Trophoblast cell (in vitro differentiated cells and primary cell): ENCODE results near the gene DHPS.

ENCODE experiments used
- DNase-seq, 2 donors: peaks; one replicate each; pipeline ENCODE4 v3.0.0-alpha.2; 2016
- H2AFZ ChIP-seq: 2 replicates; pipeline ENCODE4 v1.6.1; 2013; ENCODE audit warnings: low read length, moderate library complexity, mild to moderate bottlenecking; ENCODE audit not compliant: insufficient read depth, poor library complexity
- H2AK5ac ChIP-seq: 2 replicates; pipeline ENCODE4 v1.6.1; 2013; ENCODE audit warnings: mild to moderate bottlenecking, low read length
- H2BK120ac ChIP-seq: 2 replicates; pipeline ENCODE4 v1.6.1; 2013; ENCODE audit warnings: low read length, mild to moderate bottlenecking, moderate library complexity; ENCODE audit not compliant: insufficient read depth, poor library complexity
- H2BK12ac ChIP-seq: 2 replicates; pipeline ENCODE4 v1.6.1; 2013; ENCODE audit warnings: mild to moderate bottlenecking, low read length, moderate library complexity
- H2BK5ac ChIP-seq: 2 replicates; pipeline ENCODE4 v1.6.1; 2013; ENCODE audit warnings: low read length, low read depth, moderate library complexity, mild to moderate bottlenecking; ENCODE audit not compliant: poor library complexity
- H3K14ac ChIP-seq: 2 replicates; pipeline ENCODE4 v1.6.1; 2013; ENCODE audit warnings: mild to moderate bottlenecking, low read length
- H3K18ac ChIP-seq: 2 replicates; pipeline ENCODE4 v1.6.1; 2013; ENCODE audit warnings: mild to moderate bottlenecking, low read length
- H3K23ac ChIP-seq: 2 replicates; pipeline ENCODE4 v1.6.1; 2013; ENCODE audit warnings: low read length
- H3K27ac ChIP-seq: 2 replicates; pipeline ENCODE4 v1.5.1; 2013; ENCODE audit warnings: low read depth, mild to moderate bottlenecking, inconsistent platforms, low read length, moderate library complexity
- H3K27me3 ChIP-seq: 2 replicates; pipeline ENCODE4 v1.6.1; 2013; ENCODE audit warnings: inconsistent platforms, mild to moderate bottlenecking, low read length, moderate library complexity; ENCODE audit not compliant: insufficient read depth
- H3K36me3 ChIP-seq, 2 experiments: 1 replicate in 1 of 2; 2 replicates in 1 of 2; pipeline ENCODE4 v1.6.1; 2013; ENCODE audit warnings: low read length in 2 of 2, mild to moderate bottlenecking in 2 of 2, moderate library complexity in 1 of 2; ENCODE audit not compliant: insufficient read depth in 2 of 2, control insufficient read depth in 1 of 2
- H3K4ac ChIP-seq: 2 replicates; pipeline ENCODE4 v1.6.1; 2013; ENCODE audit warnings: low read depth, mild to moderate bottlenecking, low read length, moderate library complexity
- H3K4me1 ChIP-seq, 2 experiments: 1 replicate in 1 of 2; 2 replicates in 1 of 2; pipeline ENCODE4 v1.6.1; 2013; ENCODE audit warnings: low read length in 2 of 2, mild to moderate bottlenecking in 2 of 2, moderate library complexity in 1 of 2; ENCODE audit not compliant: insufficient read depth in 2 of 2, control insufficient read depth in 1 of 2
- H3K4me2 ChIP-seq: 2 replicates; pipeline ENCODE4 v1.6.1; 2013; ENCODE audit warnings: inconsistent platforms, mild to moderate bottlenecking, low read length, moderate library complexity
- H3K4me3 ChIP-seq: 2 replicates; pipeline ENCODE4 v1.5.1; 2013; ENCODE audit warnings: mild to moderate bottlenecking, low read depth, low read length, inconsistent platforms
- H3K79me1 ChIP-seq: one replicate; pipeline ENCODE4 v1.6.1; 2013; ENCODE audit warnings: low read length
- H3K79me2 ChIP-seq: 2 replicates; pipeline ENCODE4 v1.6.1; 2013; ENCODE audit warnings: low read length, mild to moderate bottlenecking; ENCODE audit not compliant: control insufficient read depth, insufficient read depth, poor library complexity
- H3K9ac ChIP-seq: 2 replicates; pipeline ENCODE4 v1.6.1; 2013; ENCODE audit warnings: mild to moderate bottlenecking, low read length
- H3K9me3 ChIP-seq: 2 replicates; pipeline ENCODE4 v1.6.1; 2013; ENCODE audit warnings: low read depth, mild to moderate bottlenecking, control low read depth, inconsistent platforms, low read length; ENCODE audit not compliant: insufficient read depth
- H4K12ac ChIP-seq: 2 replicates; pipeline ENCODE4 v1.6.1; 2013; ENCODE audit warnings: low read depth, mild to moderate bottlenecking, low read length, moderate library complexity
- H4K8ac ChIP-seq: 2 replicates; pipeline ENCODE4 v1.6.1; 2013; ENCODE audit warnings: low read depth, mild to moderate bottlenecking, low read length, moderate library complexity
- H4K91ac ChIP-seq: one replicate; pipeline ENCODE4 v1.6.1; 2013; ENCODE audit warnings: low read depth, mild to moderate bottlenecking, low read length, moderate library complexity
- WGBS: extraction: QIAGEN DNeasy Blood & Tissue Kit; methylation state at CpG from one replicate; pipeline ENCODE4 v1.1.7; 2013; ENCODE audit warnings: missing lambda C conversion rate; ENCODE audit not compliant: insufficient read length, insufficient coverage; ENCODE audit errors: extremely low coverage; 5-methylcytosine and 5-hydroxymethylcytosine counted together

The DHPS gene

GRCh38 chr19:12666265-12667048 lies 15.2 kb downstream of the DHPS start, which contains the start of the genes MAN2B1 and WDR83:
TSS of gene MAN2B1 (minus strand) at chr19:12666742. CDS start at chr19:12666701, 41 bp downstream.
TSS of gene WDR83 (plus strand) at chr19:12666807. CDS start at chr19:12669791, 2,984 bp downstream.
- Histone ChIP-seq H2BK5ac (peak within 1 kb of the TSS; percentile 10), H3K79me1 (peaks cover 11% of the 10 kb centered on the region), H3K4me3 (peak within 1 kb of the TSS; percentile 86), H3K4me2 (peak within 1 kb of the TSS; percentile 75), H2AK5ac (no peak within 1 kb of the TSS), H3K36me3 (peaks cover 34 to 36% of the 10 kb centered on the region in 2 experiments), H4K8ac (peak within 1 kb of the TSS; percentile 69), H2AFZ (peak within 1 kb of the TSS; percentile 65), H4K12ac (peak within 1 kb of the TSS; percentile 32), H3K18ac (peak within 1 kb of the TSS; percentile 57), H3K9me3 (no peaks in the 10 kb centered on the region), H3K27me3 (no peaks in the 10 kb centered on the region), H3K9ac (peak within 1 kb of the TSS; percentile 84), H4K91ac (peak within 1 kb of the TSS; percentile 48), H3K79me2 (peaks cover 10% of the 10 kb centered on the region), H2BK12ac (no peak within 1 kb of the TSS), H3K4me1 (peaks cover 20 to 27% of the 10 kb centered on the region in 2 experiments), H3K4ac (peak within 1 kb of the TSS; percentile 4), H3K23ac (no peak within 1 kb of the TSS), H3K27ac (no peak within 1 kb of the TSS), H2BK120ac (no peak within 1 kb of the TSS), H3K14ac (peak within 1 kb of the TSS; percentile 63)
- peak; percentile 79 to 81 for DNase-seq
- no CpG with 5 or more reads among the region's 46 CpGs for WGBS

- H2BK12ac ChIP-seq = no peak overlapping the region
- H3K23ac ChIP-seq = no peak overlapping the region
- peaks cover 11% of the 10 kb centered on the region for H3K79me1 ChIP-seq
- no peak overlapping the region for H3K4ac ChIP-seq
- no peak overlapping the region for H3K18ac ChIP-seq
- no peak overlapping the region for H4K91ac ChIP-seq
- no peak overlapping the region for H3K27ac ChIP-seq
- peak overlapping the region; percentile 69 for H4K8ac ChIP-seq
- H3K9me3 ChIP-seq = no peaks in the 10 kb centered on the region
- peak overlapping the region; percentile 75 for H3K4me2 ChIP-seq
- WGBS = no CpG with 5 or more reads among the region's 12 CpGs
- peaks cover 19 to 27% of the 10 kb centered on the region in 2 experiments for H3K4me1 ChIP-seq
- DNase-seq = peak in 1 of 2 donors; percentile 1
- H3K14ac ChIP-seq = peak overlapping the region; percentile 63
- H2AK5ac ChIP-seq = no peak overlapping the region
- H3K27me3 ChIP-seq = no peaks in the 10 kb centered on the region
- peak overlapping the region; percentile 55 for H3K9ac ChIP-seq
- peak overlapping the region; percentile 86 for H3K4me3 ChIP-seq
- H2AFZ ChIP-seq = peak overlapping the region; percentile 65
- no peak overlapping the region for H2BK120ac ChIP-seq
- H3K36me3 ChIP-seq = peaks cover 41% of the 10 kb centered on the region in 2 experiments
- no peak overlapping the region for H2BK5ac ChIP-seq
- H3K79me2 ChIP-seq = peaks cover 10% of the 10 kb centered on the region
- peak overlapping the region; percentile 9 for H4K12ac ChIP-seq
Observed at GRCh38 chr19:12665671-12666264, 15.9 kb downstream of the DHPS start.

DNA sequence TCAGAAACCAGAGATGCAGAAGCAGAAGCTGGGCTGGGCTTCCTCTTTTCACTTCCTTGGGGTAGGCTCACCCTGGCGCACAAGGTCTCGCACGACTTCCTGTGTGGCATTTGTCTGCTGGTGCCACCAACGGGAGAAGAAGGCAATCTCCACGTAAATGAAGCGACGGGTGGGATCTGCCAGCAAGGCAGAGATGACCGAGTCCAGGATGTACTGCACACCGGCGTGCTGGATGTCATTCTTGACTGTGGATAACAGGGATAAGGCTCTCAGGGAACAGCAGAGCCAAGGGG lies 16.5 kb downstream of the DHPS start:
- H3K4ac ChIP-seq = no peak overlapping the region
- peaks cover 10% of the 10 kb centered on the region for H3K79me2 ChIP-seq
- no CpG with 5 or more reads among the region's 10 CpGs for WGBS
- peaks cover 11% of the 10 kb centered on the region for H3K79me1 ChIP-seq
- no peak overlapping the region for H4K91ac ChIP-seq
- peak in 1 of 2 donors; percentile 26 for DNase-seq
- no peak overlapping the region for H2AK5ac ChIP-seq
- no peak overlapping the region for H2AFZ ChIP-seq
- no peak overlapping the region for H2BK12ac ChIP-seq
- no peaks in the 10 kb centered on the region for H3K27me3 ChIP-seq
- H3K4me2 ChIP-seq = no peak overlapping the region
- no peaks in the 10 kb centered on the region for H3K9me3 ChIP-seq
- no peak overlapping the region for H3K27ac ChIP-seq
- H2BK120ac ChIP-seq = no peak overlapping the region
- H4K12ac ChIP-seq = no peak overlapping the region
- no peak overlapping the region for H4K8ac ChIP-seq
- H3K14ac ChIP-seq = no peak overlapping the region
- H3K4me1 ChIP-seq = peaks cover 14 to 22% of the 10 kb centered on the region in 2 experiments
- peaks cover 38 to 41% of the 10 kb centered on the region in 2 experiments for H3K36me3 ChIP-seq
- H3K23ac ChIP-seq = no peak overlapping the region
- no peak overlapping the region for H3K18ac ChIP-seq
- H2BK5ac ChIP-seq = no peak overlapping the region
- no peak overlapping the region for H3K9ac ChIP-seq
- H3K4me3 ChIP-seq = no peak overlapping the region

DNA sequence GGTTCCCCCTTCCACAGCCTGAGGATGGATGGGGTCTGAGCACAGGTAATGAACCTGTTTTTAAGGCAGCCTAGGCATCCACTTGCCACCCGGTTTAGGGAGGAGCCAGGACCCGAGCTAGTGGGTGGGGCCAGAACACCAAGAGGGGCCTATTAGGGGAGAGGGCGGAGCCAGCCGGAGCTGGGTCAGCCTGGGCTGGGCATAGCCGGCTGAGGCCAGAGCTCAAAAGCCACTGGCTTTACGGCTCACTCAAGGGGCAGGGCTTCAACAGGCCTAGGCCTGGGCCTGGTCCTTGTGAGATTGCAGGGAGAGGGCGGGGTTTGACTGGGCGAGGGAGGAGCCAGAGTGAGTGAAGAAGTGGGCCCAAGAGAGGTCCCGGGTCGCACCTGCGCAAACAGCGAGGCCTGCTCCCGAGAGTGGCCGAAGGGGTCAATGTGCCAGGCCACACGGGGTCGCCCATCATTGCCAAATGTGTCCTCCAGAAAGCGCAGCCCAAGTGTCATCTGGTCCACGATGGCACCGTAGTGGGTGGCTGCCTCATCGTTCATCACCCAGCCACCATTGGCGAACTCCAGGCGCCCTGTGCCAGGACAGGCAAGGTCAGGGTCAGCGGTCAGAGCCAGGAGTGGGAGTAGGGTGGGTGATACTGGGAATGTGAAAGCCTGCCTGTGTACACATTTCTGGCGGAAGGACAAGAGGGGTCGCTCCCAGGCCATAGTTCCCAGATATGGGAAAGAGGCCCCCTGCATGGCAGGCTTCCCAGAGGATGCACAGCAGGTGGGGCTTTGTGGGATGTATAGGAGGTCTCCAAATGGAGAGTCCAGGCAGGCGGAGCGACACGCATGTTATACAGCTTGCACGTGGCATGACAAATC lies 17.0 kb downstream of the DHPS start:
- Histone ChIP-seq H2AFZ (no peak overlapping the region), H3K9me3 (no peaks in the 10 kb centered on the region), H3K4me3 (no peak overlapping the region), H4K8ac (no peak overlapping the region), H4K91ac (no peak overlapping the region), H3K23ac (no peak overlapping the region), H3K18ac (no peak overlapping the region), H4K12ac (no peak overlapping the region), H3K27ac (no peak overlapping the region), H3K27me3 (no peaks in the 10 kb centered on the region), H3K36me3 (peaks cover 38 to 43% of the 10 kb centered on the region in 2 experiments), H3K14ac (no peak overlapping the region), H3K9ac (no peak overlapping the region), H3K4me1 (peaks cover 12 to 19% of the 10 kb centered on the region in 2 experiments), H3K4ac (no peak overlapping the region), H3K4me2 (no peak overlapping the region), H3K79me2 (peaks cover 7% of the 10 kb centered on the region), H3K79me1 (peaks cover 8% of the 10 kb centered on the region), H2BK12ac (no peak overlapping the region), H2BK120ac (no peak overlapping the region), H2BK5ac (no peak overlapping the region), H2AK5ac (no peak overlapping the region)
- no CpG with 5 or more reads among the region's 29 CpGs for WGBS
- DNase-seq = no peak
